Upper lobe of left lung (tissue), 4 donors: ENCODE data around the gene ANO5.

ENCODE experiments used
- CTCF ChIP-seq, 6 experiments: fragments of 450-650 bp in 4 of 6; fragments of 200-600 bp in 2 of 6; sonication (generic) in 2 of 6; IDR thresholded peaks; one replicate each; pipeline ENCODE4 v1.5.1; 2016 to 2019; ENCODE audit warnings: antibody characterized with exemption in 6 of 6
- EP300 ChIP-seq, 4 donors: sonication (generic); formaldehyde crosslinking; IDR thresholded peaks; one replicate each; pipeline ENCODE4 v1.5.1; 2017; ENCODE audit warnings: antibody characterized with exemption in 4 of 4, control low read depth in 2 of 4
- POLR2A ChIP-seq, 4 donors: fragments of 450-650 bp; IDR thresholded peaks; one replicate each; pipeline ENCODE4 v1.5.1; 2016 to 2017; ENCODE audit warnings: antibody characterized with exemption in 4 of 4, mild to moderate bottlenecking in 2 of 4
- POLR2AphosphoS5 ChIP-seq, 2 donors: sonication (generic); formaldehyde crosslinking; IDR thresholded peaks; one replicate each; pipeline ENCODE4 v1.5.1; 2017; ENCODE audit warnings: antibody characterized with exemption in 2 of 2

- TF ChIP-seq CTCF (IDR thresholded peaks at IDR 0.05) (no peak), POLR2A (IDR thresholded peaks at IDR 0.05) (no peak), POLR2AphosphoS5 (IDR thresholded peaks at IDR 0.05) (no peak), EP300 (IDR thresholded peaks at IDR 0.05) (no peak)
These were observed 15.7 kb upstream of the ANO5 start for GRCh38 chr11:22177186-22177585.
